ENCODE data around the gene ACO2.
"Not testable (repeated sequence)": the region's sequence is repeated elsewhere in the genome, so short reads cannot be mapped to it uniquely, and the experiment has no call there.

The ACO2 gene

GRCh38 chr22:41561335-41561734, 92.4 kb downstream of the ACO2 start:
- H3K4me1 ChIP-seq, result peaks cover 38% of the 10 kb centered on the region
- H3K36me3 ChIP-seq, result no peaks in the 10 kb centered on the region
- no peak overlapping the region for H3K4me3 ChIP-seq
- no peak for TF ChIP-seq Cebpa-rat (IDR thresholded peaks at IDR 0.05)
- no peak overlapping the region for H3K9ac ChIP-seq
- peak overlapping the region; percentile 21 for H3K4me2 ChIP-seq
- no peaks in the 10 kb centered on the region for H4K20me1 ChIP-seq
- H3K27ac ChIP-seq, result no peak overlapping the region
- H3K27me3 ChIP-seq, result peaks cover 16% of the 10 kb centered on the region
- no peaks in the 10 kb centered on the region for H3K9me3 ChIP-seq

DNA sequence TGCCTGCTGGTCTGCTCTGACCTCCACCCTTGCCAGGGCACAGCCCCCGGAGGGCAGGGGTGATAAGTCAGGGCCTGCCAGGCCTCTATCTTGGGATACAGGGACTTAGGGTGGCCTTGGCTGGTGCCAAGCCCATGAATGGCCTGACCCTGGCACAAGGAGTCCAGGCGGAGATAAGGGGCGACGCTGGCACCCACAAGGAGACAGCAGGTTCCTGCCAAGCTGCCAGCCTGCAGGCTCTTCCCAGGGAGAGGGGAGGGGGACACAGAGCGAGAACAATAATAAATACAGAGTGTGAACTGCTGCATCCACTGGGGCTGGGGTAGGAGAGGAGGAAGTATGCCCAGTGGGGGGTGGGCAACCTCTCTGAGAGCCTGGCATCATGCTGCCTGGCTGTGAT, 92.9 kb downstream of the ACO2 start:
- Histone ChIP-seq H4K20me1 (no peaks in the 10 kb centered on the region), H3K36me3 (no peaks in the 10 kb centered on the region), H3K27me3 (peaks cover 16% of the 10 kb centered on the region), H3K4me3 (no peak overlapping the region), H3K27ac (no peak overlapping the region), H3K9me3 (no peaks in the 10 kb centered on the region), H3K4me2 (0 out of 2 replicates have a peak overlapping the region, but pooled peaks have one; percentile 43), H3K9ac (no peak overlapping the region), H3K4me1 (peaks cover 34% of the 10 kb centered on the region)
- no peak for TF ChIP-seq Cebpa-rat (IDR thresholded peaks at IDR 0.05)

GRCh38 chr22:41562461-41562860, 93.5 kb downstream of the ACO2 start:
- H4K20me1 ChIP-seq, result no peaks in the 10 kb centered on the region
- no peak overlapping the region for H3K27ac ChIP-seq
- peaks cover 16% of the 10 kb centered on the region for H3K27me3 ChIP-seq
- H3K9ac ChIP-seq, result no peak overlapping the region
- no peaks in the 10 kb centered on the region for H3K36me3 ChIP-seq
- TF ChIP-seq Cebpa-rat (IDR thresholded peaks at IDR 0.05), result no peak
- no peak overlapping the region for H3K4me3 ChIP-seq
- H3K4me2 ChIP-seq, result peak overlapping the region; percentile 43
- H3K4me1 ChIP-seq, result peaks cover 28% of the 10 kb centered on the region
- no peaks in the 10 kb centered on the region for H3K9me3 ChIP-seq

- no peak overlapping the region for H3K27ac ChIP-seq
- peaks cover 20% of the 10 kb centered on the region for H3K4me1 ChIP-seq
- H3K36me3 ChIP-seq, result no peaks in the 10 kb centered on the region
- no peaks in the 10 kb centered on the region for H3K9me3 ChIP-seq
- peaks cover 16% of the 10 kb centered on the region for H3K27me3 ChIP-seq
- no peak for TF ChIP-seq Cebpa-rat (IDR thresholded peaks at IDR 0.05)
- no peaks in the 10 kb centered on the region for H4K20me1 ChIP-seq
- no peak overlapping the region for H3K9ac ChIP-seq
- peak overlapping the region; percentile 43 for H3K4me2 ChIP-seq
- no peak overlapping the region for H3K4me3 ChIP-seq
Observed at GRCh38 chr22:41563051-41563711, 94.3 kb downstream of the ACO2 start.

DNA sequence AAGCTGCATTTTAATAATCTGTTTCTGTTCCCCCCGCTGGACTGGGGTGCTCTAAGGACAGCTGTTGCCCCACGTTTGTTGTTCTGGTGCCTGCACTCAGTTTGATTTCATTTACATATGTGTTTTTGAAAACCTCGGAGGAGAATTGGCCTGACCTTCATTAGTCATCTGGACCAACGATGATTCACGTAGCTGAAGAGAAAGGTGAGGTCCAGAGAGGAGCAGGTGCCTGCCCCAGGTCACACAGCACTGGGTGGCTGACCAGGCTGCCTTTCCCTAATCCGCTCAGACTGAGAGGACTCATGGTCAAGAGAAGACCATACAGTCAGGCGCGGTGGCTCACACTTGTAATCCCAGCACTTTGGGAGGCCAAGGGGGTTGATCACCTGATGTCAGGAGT, 95.6 kb downstream of the ACO2 start:
- H3K9me3 ChIP-seq, result no peaks in the 10 kb centered on the region
- H4K20me1 ChIP-seq, result no peaks in the 10 kb centered on the region
- no peak for TF ChIP-seq Cebpa-rat (IDR thresholded peaks at IDR 0.05)
- H3K27me3 ChIP-seq, result peaks cover 16% of the 10 kb centered on the region
- no peak overlapping the region for H3K9ac ChIP-seq
- no peak overlapping the region for H3K4me3 ChIP-seq
- H3K4me2 ChIP-seq, result no peak overlapping the region
- H3K36me3 ChIP-seq, result no peaks in the 10 kb centered on the region
- peaks cover 19% of the 10 kb centered on the region for H3K4me1 ChIP-seq
- no peak overlapping the region for H3K27ac ChIP-seq

DNA sequence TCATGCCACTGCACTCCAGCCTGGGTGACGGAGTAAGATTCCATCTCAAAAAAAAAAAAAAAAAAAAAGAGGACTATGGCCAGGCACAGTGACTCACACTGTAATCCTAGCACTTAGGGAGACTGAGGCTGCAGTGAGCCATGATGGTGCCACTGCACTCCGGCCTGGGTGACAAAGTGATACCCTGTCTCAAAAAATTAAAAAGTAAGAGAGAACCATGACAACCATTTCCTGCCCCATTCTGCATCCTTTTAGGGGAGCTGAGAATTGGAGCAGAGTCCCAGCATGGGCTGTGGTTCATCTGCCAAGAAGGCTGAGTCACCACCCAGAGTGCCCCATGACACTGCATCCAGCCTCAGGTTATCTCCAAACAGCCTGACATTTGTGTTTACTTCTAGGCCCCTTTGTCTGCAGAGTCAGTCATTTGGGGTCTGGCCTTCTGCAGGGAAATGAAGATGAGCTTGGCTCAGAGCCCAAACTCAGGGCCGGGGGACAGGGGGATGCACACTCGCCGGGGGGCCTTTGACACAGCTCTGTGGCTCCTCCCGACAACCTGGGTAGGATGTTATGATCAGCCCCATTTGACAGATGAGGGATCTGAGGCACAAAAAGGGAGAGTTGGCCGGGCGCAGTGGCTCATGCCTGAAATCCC, 96.6 kb downstream of the ACO2 start:
- peaks cover 19% of the 10 kb centered on the region for H3K4me1 ChIP-seq
- no peaks in the 10 kb centered on the region for H3K9me3 ChIP-seq
- TF ChIP-seq Cebpa-rat (IDR thresholded peaks at IDR 0.05), result no peak
- H3K36me3 ChIP-seq, result no peaks in the 10 kb centered on the region
- H3K4me3 ChIP-seq, result no peak overlapping the region
- H4K20me1 ChIP-seq, result no peaks in the 10 kb centered on the region
- peaks cover 16% of the 10 kb centered on the region for H3K27me3 ChIP-seq
- H3K4me2 ChIP-seq, result no peak overlapping the region
- no peak overlapping the region for H3K9ac ChIP-seq
- no peak overlapping the region for H3K27ac ChIP-seq

DNA sequence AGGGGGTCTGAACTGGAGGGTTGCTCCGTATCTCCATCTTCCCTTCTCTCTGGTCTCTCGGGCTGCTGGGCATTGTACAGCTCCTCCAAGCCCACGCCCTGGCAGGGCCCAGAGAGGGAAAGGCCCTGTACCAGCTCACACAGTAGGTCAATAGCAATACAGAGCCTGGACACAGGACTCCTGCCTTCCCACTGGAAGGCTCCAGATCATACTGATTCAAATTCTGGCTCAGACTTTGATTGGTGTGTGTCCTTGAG, 98.5 kb downstream of the ACO2 start:
- Histone ChIP-seq H3K27me3 (no peaks in the 10 kb centered on the region), H3K4me1 (peaks cover 11% of the 10 kb centered on the region), H4K20me1 (no peaks in the 10 kb centered on the region), H3K4me3 (no peak overlapping the region), H3K4me2 (no peak overlapping the region), H3K27ac (no peak overlapping the region), H3K9me3 (no peaks in the 10 kb centered on the region), H3K36me3 (no peaks in the 10 kb centered on the region), H3K9ac (no peak overlapping the region)
- TF ChIP-seq Cebpa-rat (IDR thresholded peaks at IDR 0.05), result no peak

DNA sequence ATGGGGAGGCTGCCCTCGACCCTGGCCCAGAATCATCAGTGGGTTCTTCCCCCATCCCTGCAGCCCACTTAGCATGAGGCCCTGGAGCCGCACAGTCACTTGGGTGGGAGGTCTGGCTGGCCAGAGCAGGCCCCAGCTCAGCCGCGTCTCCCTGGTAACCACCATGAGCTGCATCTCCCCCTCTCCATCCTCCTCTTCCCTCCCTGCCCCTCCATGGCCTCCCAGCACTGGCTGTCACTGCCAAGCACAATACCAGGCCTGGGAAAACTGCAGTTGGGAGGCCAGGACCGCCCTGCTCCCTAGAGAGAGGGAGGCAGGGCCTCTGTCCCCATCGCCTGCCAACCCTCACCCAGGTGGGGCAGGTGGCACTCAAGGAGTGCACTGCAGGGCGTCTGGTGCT, 99.9 kb downstream of the ACO2 start:
- Histone ChIP-seq H3K9ac (no peak overlapping the region), H3K4me3 (no peak overlapping the region), H3K4me1 (no peaks in the 10 kb centered on the region)

DNA sequence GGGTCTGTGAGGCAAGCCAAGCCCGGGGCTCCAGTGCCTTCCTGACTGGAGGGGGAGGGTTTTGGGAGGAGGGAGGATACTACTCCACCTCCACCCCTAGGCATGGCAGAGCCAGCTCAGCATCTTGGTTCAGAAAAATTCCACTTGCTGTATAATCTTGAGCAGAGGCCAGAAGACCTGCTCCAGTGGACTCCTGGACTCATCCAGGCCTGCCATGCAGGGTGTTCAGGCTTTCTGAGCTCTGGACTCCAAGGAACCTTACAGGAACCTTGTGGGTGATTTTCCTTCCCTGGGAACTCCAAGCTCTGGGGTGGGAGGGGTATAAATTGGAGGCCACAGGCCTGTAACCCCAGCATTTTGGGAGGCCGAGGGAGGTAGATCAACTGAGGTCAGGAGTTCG, 101.3 kb downstream of the ACO2 start:
- Histone ChIP-seq H3K4me2 (no peak overlapping the region), H3K4me3 (no peak overlapping the region), H3K27ac (no peak overlapping the region), H3K9me3 (no peaks in the 10 kb centered on the region), H4K20me1 (no peaks in the 10 kb centered on the region; the same call in 1 of the 2 replicates), H3K4me1 (no peaks in the 10 kb centered on the region), H3K9ac (no peak overlapping the region), H3K27me3 (no peaks in the 10 kb centered on the region), H3K36me3 (no peaks in the 10 kb centered on the region)
- no peak for TF ChIP-seq Cebpa-rat (IDR thresholded peaks at IDR 0.05)

More for the DNA sequence above, 99.9 kb downstream of the ACO2 start:
- Histone ChIP-seq H3K36me3 (no peaks in the 10 kb centered on the region), H3K27me3 (no peaks in the 10 kb centered on the region), H3K4me2 (no peak overlapping the region), H3K27ac (no peak overlapping the region), H4K20me1 (no peaks in the 10 kb centered on the region), H3K9me3 (no peaks in the 10 kb centered on the region)
- no peak for TF ChIP-seq Cebpa-rat (IDR thresholded peaks at IDR 0.05)

GRCh38 chr22:41571786-41572185, 102.9 kb downstream of the ACO2 start:
- no peak overlapping the region for H3K27ac ChIP-seq

GRCh38 chr22:41572305-41572704, 103.4 kb downstream of the ACO2 start:
- not testable (repeated sequence) for H3K27ac ChIP-seq, H3K4me3 ChIP-seq, H3K9me3 ChIP-seq, H3K27me3 ChIP-seq, H4K20me1 ChIP-seq, H3K9ac ChIP-seq, H3K4me2 ChIP-seq, H3K36me3 ChIP-seq, H3K4me1 ChIP-seq

More at GRCh38 chr22:41571786-41572185, 102.9 kb downstream of the ACO2 start:
- Histone ChIP-seq H3K4me3 (no peak overlapping the region), H4K20me1 (no peaks in the 10 kb centered on the region; the same call in 1 of the 2 replicates), H3K4me1 (peaks cover 2% of the 10 kb centered on the region; the same call in 1 of the 2 replicates), H3K36me3 (no peaks in the 10 kb centered on the region; the same call in 1 of the 2 replicates), H3K9ac (no peak overlapping the region), H3K27me3 (no peaks in the 10 kb centered on the region), H3K4me2 (no peak overlapping the region), H3K9me3 (no peaks in the 10 kb centered on the region)
- no peak for TF ChIP-seq Cebpa-rat (IDR thresholded peaks at IDR 0.05)

Data from BLaER1 (cell line).